Kidney (tissue), 14 donors: Measurements from ENCODE around the gene ZNF892. TPM values are rescaled to one million over a fixed set of nuclear protein-coding genes. Genes with fewer than 3 reads are reported as not detected.

Source experiments
- DNase-seq, 5 donors: peaks; one replicate each; pipeline ENCODE4 v3.0.0-alpha.2; 2013 to 2020
- FAIRE-seq: peaks from 2 replicates; lab custom pipeline; 2012; peaks lifted over from hg19 to GRCh38; lab: Jason Lieb, UNC
- H3K27ac ChIP-seq, 2 donors: one replicate each; pipeline ENCODE4 v1.7.0; 2013; ENCODE audit warnings: low read depth in 2 of 2, low read length in 2 of 2, inconsistent platforms in 1 of 2
- H3K27me3 ChIP-seq: one replicate; pipeline ENCODE4 v1.7.1; 2013; ENCODE audit warnings: low read length, inconsistent platforms; ENCODE audit not compliant: control insufficient read depth, insufficient read depth
- H3K36me3 ChIP-seq, 3 donors: one replicate each; pipeline versions ENCODE4 v1.7.0 to v1.7.1; 2013; ENCODE audit warnings: low read length in 3 of 3, control low read depth in 1 of 3, inconsistent platforms in 1 of 3; ENCODE audit not compliant: insufficient read depth in 3 of 3, control insufficient read depth in 2 of 3
- H3K4me1 ChIP-seq, 3 donors: one replicate each; pipeline versions ENCODE4 v1.7.0 to v1.7.1; 2013; ENCODE audit warnings: low read length in 3 of 3, inconsistent platforms in 1 of 3, low read depth in 1 of 3; ENCODE audit not compliant: control insufficient read depth in 2 of 3, insufficient read depth in 2 of 3
- H3K4me3 ChIP-seq, 3 donors: one replicate each; pipeline versions ENCODE4 v1.7.0 to v1.8.1; 2013; ENCODE audit warnings: low read length in 3 of 3, control low read depth in 1 of 3, inconsistent platforms in 1 of 3
- H3K9ac ChIP-seq, 3 donors: one replicate each; pipeline versions ENCODE4 v1.7.0 to v1.7.1; 2013; ENCODE audit warnings: low read length in 3 of 3, control low read depth in 1 of 3, inconsistent platforms in 1 of 3
- H3K9me3 ChIP-seq, 3 donors: one replicate each; pipeline versions ENCODE4 v1.7.0 to v1.7.1; 2013; ENCODE audit warnings: low read length in 3 of 3, control low read depth in 1 of 3, inconsistent platforms in 1 of 3; ENCODE audit not compliant: control insufficient read depth in 2 of 3, insufficient read depth in 1 of 3
- CTCF ChIP-seq: IDR thresholded peaks from 3 replicates; pipeline ENCODE4 v1.5.1; 2012; ENCODE audit warnings: mild to moderate bottlenecking, moderate library complexity, borderline replicate concordance; ENCODE audit not compliant: insufficient read depth; ENCODE audit errors: extremely low read depth
- intact Hi-C: fragments of 100-400 bp; cut with DNase I; formaldehyde crosslinking; loops from one replicate; pipeline ENCODE4 v1.11.1; 2022
- polyA plus RNA-seq: library from polyadenylated mRNA; stranded (reverse); fragments of 350-450 nt; fragmentation: Illumina TruSeq; extraction: RNeasy Lipid Tissue Mini Kit (QIAGEN cat#74804); gene quantifications from one replicate; pipeline ENCODE4 v1.2.3, GENCODE V29; 2014; ENCODE audit warnings: low read depth, low replicate concordance; ENCODE audit not compliant: insufficient read depth
- total RNA-seq: library from RNA; stranded (reverse); fragmentation: NEBNext Ultra II Directional; extraction: Animal tissue kit (Norgen Biotek cat#: 25700); gene quantifications from one replicate; pipeline ENCODE4 v1.2.1, GENCODE V29; 2021
- donor health status: control.
- donor health status: control.
- donor health status: control.
- donor health status: control.
- donor health status: control.
- donor health status: DM: yes; HTN: yes; CAD: no.
- donor health status: Normal renal cell carcinoma (clear cell type).

ZNF892 gene
- total and polyA plus RNA-seq, 2 donors from 2014 or later: 0.34 to 6.2 TPM

- H3K36me3 ChIP-seq: no peaks in the 10 kb centered on the region
Measured at GRCh38 chr2:95166065-95166763, 41.1 kb upstream of the ZNF892 start.

GRCh38 chr2:95171902-95172301, 35.4 kb upstream of the ZNF892 start:
- Histone ChIP-seq H3K27me3 (no peaks in the 10 kb centered on the region), H3K9me3 (no peaks in the 10 kb centered on the region), H3K27ac (no peak overlapping the region), H3K4me3 (no peak overlapping the region), H3K36me3 (no peaks in the 10 kb centered on the region), H3K9ac (no peak overlapping the region), H3K4me1 (no peaks in the 10 kb centered on the region)
- intact Hi-C loops: no loop called here
- no peak for DNase-seq
- no peak for TF ChIP-seq CTCF
- FAIRE-seq: no peak

More at GRCh38 chr2:95166065-95166763, 41.1 kb upstream of the ZNF892 start:
- Histone ChIP-seq H3K9me3 (no peaks in the 10 kb centered on the region), H3K9ac (peak overlapping the region; percentile 94 to 96 (median 95)), H3K27me3 (no peaks in the 10 kb centered on the region), H3K4me1 (peaks cover 0 to 15% (median 4%) of the 10 kb centered on the region in 3 donors), H3K27ac (no peak overlapping the region), H3K4me3 (peak overlapping the region; percentile 96 to 97 (median 97))
- DNase-seq: no peak
- no peak for FAIRE-seq
- TF ChIP-seq CTCF: no peak
- intact Hi-C loops: no loop called here

- no peak for TF ChIP-seq CTCF
- no peaks in the 10 kb centered on the region for H3K27me3 ChIP-seq
- no peak for DNase-seq
- intact Hi-C loops: no loop called here
- no peak for FAIRE-seq
- H3K4me3 ChIP-seq: no peak overlapping the region
- H3K36me3 ChIP-seq: peaks cover 0 to 2% (median 0%) of the 10 kb centered on the region in 3 donors
- no peaks in the 10 kb centered on the region for H3K4me1 ChIP-seq
- H3K9me3 ChIP-seq: no peaks in the 10 kb centered on the region
- H3K9ac ChIP-seq: no peak overlapping the region
- no peak overlapping the region for H3K27ac ChIP-seq
Measured at GRCh38 chr2:95174031-95174542, 33.2 kb upstream of the ZNF892 start.
